PC-9 (cell line): ENCODE measurements around the gene COL20A1.

Experiments used
- EZH2 ChIP-seq: fragments of 200-600 bp; sonication (generic); IDR thresholded peaks from 2 replicates; pipeline ENCODE4 v1.8.0; 2017; ENCODE audit warnings: antibody characterized with exemption, low read depth
- TF ChIP-seq, protein P1 (sequence below): fragments of 200-600 bp; sonication (generic); conservative IDR thresholded peaks from 2 replicates; pipeline ENCODE4 v1.6.1; 2017; ENCODE audit warnings: mixed run types, antibody characterized with exemption, mild to moderate bottlenecking, moderate library complexity

DNA sequence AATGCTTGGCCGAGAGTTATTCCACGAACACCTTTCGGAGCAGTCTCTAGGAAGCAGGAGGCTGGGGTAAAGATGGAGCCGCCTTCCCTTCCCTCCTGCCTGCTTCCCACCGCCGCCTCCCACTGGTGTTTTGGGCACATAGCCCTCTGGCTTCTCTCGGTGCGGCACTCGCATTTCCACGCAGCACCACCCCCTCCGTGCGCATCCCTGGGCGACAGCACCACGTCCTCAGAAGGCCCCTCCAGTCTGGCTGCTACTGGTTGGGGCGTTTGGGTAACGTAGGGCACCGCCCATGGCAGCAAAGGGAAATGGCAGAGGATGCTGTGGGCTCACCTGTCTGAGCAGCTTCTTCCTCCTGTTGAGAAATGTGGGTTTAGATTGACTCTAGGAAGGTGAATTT is 2.4 kb downstream of the COL20A1 start:
- TF ChIP-seq, protein P1, sequence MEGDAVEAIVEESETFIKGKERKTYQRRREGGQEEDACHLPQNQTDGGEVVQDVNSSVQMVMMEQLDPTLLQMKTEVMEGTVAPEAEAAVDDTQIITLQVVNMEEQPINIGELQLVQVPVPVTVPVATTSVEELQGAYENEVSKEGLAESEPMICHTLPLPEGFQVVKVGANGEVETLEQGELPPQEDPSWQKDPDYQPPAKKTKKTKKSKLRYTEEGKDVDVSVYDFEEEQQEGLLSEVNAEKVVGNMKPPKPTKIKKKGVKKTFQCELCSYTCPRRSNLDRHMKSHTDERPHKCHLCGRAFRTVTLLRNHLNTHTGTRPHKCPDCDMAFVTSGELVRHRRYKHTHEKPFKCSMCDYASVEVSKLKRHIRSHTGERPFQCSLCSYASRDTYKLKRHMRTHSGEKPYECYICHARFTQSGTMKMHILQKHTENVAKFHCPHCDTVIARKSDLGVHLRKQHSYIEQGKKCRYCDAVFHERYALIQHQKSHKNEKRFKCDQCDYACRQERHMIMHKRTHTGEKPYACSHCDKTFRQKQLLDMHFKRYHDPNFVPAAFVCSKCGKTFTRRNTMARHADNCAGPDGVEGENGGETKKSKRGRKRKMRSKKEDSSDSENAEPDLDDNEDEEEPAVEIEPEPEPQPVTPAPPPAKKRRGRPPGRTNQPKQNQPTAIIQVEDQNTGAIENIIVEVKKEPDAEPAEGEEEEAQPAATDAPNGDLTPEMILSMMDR = no peak
- TF ChIP-seq EZH2 = no peak
